Measurements from ENCODE around the gene NUDT3.

NUDT3 gene

DNA sequence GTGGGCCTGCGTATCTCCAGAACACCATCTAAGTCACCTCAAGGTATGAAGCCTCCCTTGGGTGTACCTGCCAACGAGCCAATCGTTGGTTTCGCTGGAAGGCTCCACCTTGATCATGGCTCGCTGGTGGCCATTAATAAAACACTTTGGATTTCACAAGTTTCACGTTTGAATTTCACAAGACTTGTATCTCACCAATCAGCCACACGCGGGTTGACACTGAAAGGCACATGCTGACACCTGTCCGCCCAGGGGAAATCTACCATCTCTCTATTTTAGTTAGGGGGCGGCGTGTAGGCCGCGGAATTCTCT is 156.4 kb downstream of the NUDT3 start:
- peak; percentile 59 for DNase-seq

DNA sequence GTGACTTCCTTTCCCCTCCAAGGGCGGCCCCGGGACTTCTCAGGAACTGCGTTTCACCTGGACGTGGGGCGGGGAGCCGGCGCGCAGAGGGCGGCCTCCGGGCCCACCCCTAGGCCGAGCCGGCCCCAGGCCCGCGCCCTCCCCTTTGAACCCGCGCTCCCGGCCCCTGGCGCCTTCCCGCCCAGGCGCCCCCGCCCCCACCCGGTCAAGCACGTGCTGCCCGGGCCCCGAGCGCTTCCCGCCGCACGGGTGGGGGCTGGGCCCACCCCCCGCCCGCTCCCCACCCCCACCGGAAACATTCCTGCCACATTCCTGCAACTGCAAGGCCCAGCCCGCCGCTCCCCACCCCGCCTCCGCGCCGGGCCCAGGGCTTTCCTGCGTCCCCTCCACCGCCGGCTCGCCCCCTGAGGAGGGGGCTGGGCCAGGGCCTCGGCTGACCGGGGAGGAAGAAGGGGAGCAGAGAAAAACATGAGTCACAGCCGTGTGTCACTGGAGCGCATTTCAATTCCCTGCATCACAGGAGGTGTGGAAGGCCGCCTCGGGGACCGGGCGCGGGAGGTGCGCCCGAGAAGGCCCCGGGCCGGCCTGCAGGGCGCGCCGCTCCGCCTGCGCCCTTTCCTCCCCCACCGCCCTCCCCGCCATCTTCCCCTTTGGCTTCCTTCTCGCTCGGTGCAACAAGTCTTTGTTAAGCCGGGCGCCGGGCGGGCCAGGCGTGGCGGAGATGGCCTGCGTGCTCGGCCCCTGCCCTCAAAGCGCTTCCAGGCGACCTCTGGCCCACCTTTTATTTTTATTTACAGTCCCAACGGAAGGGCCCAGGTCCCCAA is 156.9 kb downstream of the NUDT3 start:
- peak; percentile 71 for DNase-seq

DNA sequence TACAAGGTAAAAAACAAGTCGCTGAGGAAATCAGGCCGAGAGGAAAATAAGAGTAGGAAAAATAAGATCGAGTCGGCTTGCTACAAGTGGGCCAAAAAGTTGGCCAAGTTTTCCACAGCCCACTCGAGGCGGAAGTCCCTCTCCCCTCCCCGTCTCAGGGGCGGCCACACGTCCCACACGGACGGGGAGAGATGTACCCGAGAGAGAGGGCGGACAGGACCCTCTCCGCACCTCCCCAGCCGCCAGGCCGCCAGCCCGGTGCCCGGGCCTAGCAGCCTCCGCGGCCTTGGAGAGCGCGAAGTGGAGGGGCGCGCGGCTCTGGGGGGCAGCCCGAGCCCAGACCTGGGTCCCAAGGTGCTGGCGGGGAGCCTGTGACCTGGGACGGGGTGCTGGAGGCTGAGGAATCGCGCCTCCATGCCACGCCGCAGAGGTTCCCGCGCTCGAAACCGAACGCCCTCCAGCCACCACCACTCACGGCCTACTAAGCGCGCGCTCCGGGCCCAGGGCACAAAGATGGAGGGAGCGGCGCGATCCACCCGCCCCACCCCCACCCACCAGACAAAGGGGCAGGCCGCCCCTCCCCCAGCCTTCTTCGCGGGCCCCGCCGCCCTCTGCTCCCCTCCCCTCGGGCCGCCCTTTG is 157.7 kb downstream of the NUDT3 start:
- no peak for DNase-seq

DNA sequence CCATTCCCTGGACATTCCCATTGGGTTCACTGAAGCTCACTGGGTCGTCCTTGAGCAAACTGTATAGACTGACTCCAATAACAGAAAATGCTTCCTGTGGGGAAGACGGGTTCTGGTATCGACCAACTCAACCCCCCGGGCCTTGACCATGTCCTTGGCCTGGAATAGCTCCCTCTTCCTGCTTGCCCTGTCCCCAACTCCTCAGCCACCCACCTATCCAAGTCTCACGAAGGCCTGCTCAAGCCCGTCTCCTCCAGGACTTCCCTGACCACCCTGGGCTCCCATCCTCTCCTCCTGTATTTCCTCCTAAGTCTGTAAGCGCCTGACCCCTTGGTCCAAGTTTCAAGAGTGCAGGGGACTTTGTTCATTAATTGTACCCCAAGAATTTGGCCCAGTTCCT is 158.6 kb downstream of the NUDT3 start:
- DNase-seq, result no peak

DNA sequence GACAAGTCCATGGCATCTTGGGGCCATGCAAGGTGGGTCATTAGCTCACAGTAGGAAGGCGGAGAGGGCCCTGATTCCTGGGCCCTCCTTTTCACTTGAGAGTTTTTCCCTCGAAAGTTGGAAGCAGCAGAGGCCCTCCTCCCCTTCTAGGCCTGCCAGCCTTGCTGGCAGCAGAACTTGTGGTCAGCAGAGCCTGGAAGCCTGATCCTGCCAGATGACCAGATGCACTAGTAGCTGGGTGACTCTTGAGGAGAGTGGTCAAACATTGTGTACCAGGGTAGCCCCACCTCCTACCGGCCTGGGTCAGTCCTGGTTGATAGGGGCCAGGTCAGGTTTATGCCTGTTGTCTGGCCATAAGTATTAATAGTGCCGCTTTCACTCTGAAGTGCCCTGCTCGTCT is 159.6 kb downstream of the NUDT3 start:
- DNase-seq, result no peak

DNA sequence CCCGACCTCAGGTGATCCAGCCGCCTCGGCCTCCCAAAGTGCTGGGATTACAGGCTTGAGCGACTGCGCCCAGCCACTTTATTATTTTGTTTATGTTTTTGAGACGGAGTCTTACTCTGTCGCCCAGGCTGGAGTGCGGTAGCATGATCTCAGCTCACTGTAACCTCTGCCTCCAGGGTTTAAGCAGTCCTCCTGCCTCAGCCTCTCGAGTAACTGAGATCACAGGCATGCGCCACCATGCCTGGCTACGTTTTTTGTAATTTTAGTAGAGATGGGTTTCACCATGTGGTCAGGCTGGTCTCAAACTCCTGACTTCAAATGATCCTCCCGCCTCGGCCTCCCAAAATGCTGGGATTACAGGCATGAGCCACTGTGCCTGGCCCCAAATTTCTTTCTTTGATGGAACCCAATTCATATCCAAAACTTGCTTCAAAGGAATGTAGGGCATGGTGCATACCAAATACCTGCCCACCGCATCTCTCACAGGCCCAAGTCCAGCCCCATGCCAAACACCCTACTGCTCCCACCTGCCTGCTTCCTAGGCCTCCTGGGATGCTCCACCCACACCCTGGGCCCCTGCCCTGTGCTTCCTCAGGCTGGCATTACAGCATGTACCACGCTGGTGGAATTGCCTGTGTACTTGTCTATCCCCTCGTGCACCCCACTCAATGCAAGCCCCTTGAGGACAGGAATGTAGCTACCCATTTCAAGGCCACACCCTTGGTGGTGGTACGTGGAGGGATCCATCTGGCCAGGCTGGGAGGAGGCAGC is 160.7 kb downstream of the NUDT3 start:
- DNase-seq, result no peak

DNA sequence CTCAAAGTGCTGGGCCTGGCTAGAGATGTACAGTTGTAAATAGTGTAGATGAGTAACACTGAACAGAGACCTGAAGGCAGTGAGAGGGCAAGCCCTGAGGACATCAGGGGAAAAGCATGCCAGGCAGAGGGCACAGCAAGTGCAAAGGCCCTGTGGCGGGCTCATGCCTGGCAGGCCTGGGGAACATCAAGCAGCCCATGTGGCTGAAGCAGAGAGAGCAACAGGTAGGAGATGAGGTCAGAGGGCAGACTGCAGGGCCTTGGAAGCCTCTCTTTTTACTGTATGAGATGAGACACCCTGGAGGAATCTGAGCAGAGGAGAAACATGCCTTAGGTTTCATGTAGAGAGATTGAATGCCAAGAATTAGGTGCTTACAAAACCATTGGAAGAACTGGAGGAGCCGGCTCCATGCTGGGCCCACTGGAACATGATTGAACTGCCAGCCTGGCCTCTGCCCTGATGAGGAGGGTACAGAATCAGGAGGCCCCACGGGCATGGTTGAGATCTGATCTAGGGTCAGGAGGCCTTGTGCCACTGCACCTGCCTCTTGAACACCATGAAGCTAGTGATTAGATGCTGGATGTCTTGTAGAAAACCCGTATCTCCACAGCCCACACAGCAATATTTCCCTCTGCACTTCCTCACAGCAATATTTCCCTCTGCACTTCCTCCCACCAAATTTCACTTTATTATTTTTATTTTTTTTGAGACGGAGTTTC is 161.7 kb downstream of the NUDT3 start:
- no peak for DNase-seq

DNA sequence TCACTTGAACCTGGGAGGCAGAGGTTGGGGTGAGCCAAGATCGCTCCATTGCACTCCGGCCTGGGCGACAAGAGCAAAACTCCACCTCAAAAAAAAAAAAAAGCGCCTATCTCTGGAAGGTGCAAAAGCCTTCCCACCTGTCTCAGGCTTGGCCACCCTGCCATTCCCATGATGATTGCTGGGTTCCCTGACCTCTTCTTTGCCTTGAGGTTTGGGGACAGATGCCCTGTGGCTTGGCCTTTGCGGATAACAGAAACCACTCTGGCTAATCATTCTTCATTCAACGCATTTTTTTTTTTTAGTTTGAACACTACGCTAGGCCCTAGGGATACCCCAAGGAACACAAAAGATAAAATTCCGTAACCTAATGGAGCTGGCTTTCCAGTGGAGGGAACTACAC is 162.6 kb downstream of the NUDT3 start:
- DNase-seq, result no peak
